ENCODE measurements around the gene THAP11.
"Not testable (repeated sequence)": the region's sequence is repeated elsewhere in the genome, so short reads cannot be mapped to it uniquely, and the experiment has no call there.

Gene THAP11

DNA sequence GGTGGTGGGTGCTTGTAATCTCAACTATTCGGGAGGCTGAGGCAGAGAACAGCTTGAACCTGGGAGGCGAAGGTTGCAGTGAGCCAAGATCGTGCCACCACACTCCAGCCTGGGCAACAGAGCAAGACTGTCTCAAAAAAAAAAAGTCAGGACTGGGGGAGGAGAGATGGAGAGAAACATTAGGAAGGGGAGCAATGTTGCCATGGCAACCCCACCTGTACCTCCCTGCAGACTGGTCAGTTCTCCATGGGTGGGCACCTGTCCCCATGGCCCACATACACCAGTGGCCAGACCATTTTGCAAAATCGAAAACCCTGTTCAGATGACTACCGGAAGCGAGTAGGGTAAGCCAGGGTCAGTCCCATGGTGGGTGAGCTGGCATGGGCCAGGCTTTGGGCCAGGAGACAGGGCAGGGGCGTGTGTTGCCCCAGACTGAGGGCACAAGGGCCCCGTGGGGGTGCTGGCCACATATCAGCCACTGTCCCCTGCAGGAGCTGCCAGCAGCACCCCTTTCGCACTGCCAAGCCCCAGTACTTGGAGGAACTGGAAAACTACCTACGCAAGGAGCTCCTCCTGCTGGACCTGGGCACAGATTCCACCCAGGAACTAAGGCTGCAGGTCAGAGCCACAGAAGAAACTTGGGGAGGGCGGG lies 21.4 kb upstream of the THAP11 start:
- DNase-seq (no peak), ATAC-seq (replicated peaks) (no peak)
- no peak overlapping the region for H3K27ac Mint-ChIP-seq
- no peaks in the 10 kb centered on the region for H3K36me3 Mint-ChIP-seq (ENCODE audit: insufficient read depth)
- H3K9me3 Mint-ChIP-seq: no peaks in the 10 kb centered on the region
- H3K4me1 Mint-ChIP-seq (ENCODE audit: low read depth in 2 of 2): peaks cover 0 to 3% of the 10 kb centered on the region in 2 donors
- no peak overlapping the region for H3K4me3 Mint-ChIP-seq
- H3K27me3 Mint-ChIP-seq: no peaks in the 10 kb centered on the region

DNA sequence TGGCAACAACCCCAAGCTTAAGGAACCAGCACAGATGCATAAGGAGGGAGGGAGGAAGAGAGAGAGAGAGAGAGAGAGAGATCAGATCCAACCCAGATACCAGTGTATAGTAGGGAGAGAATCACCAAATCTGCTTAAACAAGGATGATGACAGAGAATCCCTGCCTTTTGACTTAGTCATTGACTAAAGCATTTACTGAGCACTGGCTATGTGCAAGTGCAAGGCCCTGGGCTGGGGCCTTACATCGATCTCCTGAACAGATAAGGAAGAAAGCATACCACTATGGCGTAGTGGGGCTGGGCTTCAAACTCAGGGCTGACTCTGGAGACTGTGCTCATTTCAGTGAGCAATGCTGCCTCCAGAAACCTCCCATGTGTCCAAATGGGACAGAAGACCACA lies 19.6 kb upstream of the THAP11 start:
- no peaks in the 10 kb centered on the region for H3K27me3 Mint-ChIP-seq
- H3K4me1 Mint-ChIP-seq (ENCODE audit: low read depth in 2 of 2): no peaks in the 10 kb centered on the region
- H3K4me3 Mint-ChIP-seq: no peak overlapping the region
- DNase-seq (no peak), ATAC-seq (replicated peaks) (no peak)
- no peaks in the 10 kb centered on the region for H3K36me3 Mint-ChIP-seq (ENCODE audit: insufficient read depth)
- no peak overlapping the region for H3K27ac Mint-ChIP-seq
- no peaks in the 10 kb centered on the region for H3K9me3 Mint-ChIP-seq

DNA sequence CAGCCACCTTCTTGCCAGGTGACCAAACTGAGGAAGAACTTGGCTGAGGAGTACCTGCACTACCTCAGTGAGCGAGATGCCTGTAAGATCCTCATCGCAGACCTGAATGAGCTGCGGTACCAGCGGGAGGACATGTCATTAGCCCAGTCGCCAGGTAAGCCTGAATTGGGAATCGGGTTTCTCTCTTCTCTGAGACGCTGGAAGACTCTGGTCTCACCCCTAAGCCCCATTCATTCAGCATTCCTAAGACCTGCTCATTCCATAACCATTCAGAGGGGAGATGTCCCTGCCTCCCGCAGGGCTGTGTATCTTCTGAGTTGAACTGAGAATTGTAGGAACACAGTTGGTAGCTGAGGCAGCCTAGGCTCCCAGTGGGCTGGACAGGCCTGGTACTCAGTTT lies 17.0 kb upstream of the THAP11 start:
- ATAC-seq (replicated peaks): no peak
- Mint-ChIP-seq H3K27ac (peak overlapping the region in 1 of 2 donors; percentile 52), H3K27me3 (no peaks in the 10 kb centered on the region), H3K9me3 (no peaks in the 10 kb centered on the region), H3K4me1 (ENCODE audit: low read depth in 2 of 2) (peaks cover 0 to 2% of the 10 kb centered on the region in 2 donors), H3K4me3 (no peak overlapping the region), H3K36me3 (ENCODE audit: insufficient read depth) (peaks cover 4% of the 10 kb centered on the region)
- DNase-seq: no peak

- H3K4me3 Mint-ChIP-seq: no peak overlapping the region
- H3K27ac Mint-ChIP-seq: no peak overlapping the region
- no peaks in the 10 kb centered on the region for H3K27me3 Mint-ChIP-seq
- H3K9me3 Mint-ChIP-seq: no peaks in the 10 kb centered on the region
- peaks cover 4% of the 10 kb centered on the region for H3K36me3 Mint-ChIP-seq (ENCODE audit: insufficient read depth)
- DNase-seq (no peak), ATAC-seq (replicated peaks) (no peak)
- H3K4me1 Mint-ChIP-seq (ENCODE audit: low read depth in 2 of 2): peaks cover 0 to 2% of the 10 kb centered on the region in 2 donors
These were observed 16.2 kb upstream of the THAP11 start for GRCh38 chr16:67825906-67826305.

DNA sequence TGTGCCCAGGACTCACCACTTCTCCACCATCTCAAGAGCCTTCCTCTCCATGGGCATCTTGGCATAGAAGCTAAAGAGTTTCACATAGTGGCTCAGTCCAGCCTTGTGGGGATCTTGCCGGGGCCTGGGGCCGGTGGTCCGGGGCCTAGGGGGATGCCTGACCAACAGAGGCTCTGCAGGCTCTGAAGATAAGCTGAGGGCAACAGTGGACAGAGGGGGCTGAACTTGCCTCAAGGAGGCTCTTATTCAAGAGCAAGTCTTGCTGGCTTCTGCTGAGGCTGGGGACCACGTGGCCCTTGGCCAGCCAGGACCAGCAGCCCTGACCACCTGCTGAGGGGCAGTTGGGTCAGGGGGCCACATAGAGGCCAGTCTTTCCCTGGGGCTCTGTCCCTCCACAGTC lies 13.5 kb upstream of the THAP11 start:
- peak overlapping the region; percentile 15 to 49 for H3K27ac Mint-ChIP-seq
- H3K4me3 Mint-ChIP-seq: no peak overlapping the region
- DNase-seq: no peak

GRCh38 chr16:67833030-67833414 lies 9.1 kb upstream of the THAP11 start:
- Mint-ChIP-seq H3K27ac (peak overlapping the region; percentile 91), H3K27me3 (no peaks in the 10 kb centered on the region), H3K36me3 (ENCODE audit: insufficient read depth) (peaks cover 15% of the 10 kb centered on the region), H3K4me3 (peak overlapping the region; percentile 91 to 93), H3K4me1 (ENCODE audit: low read depth in 2 of 2) (peaks cover 9 to 17% of the 10 kb centered on the region in 2 donors), H3K9me3 (no peaks in the 10 kb centered on the region)
- ATAC-seq (replicated peaks) (no peak), DNase-seq (no peak)

More for the DNA sequence above, 13.5 kb upstream of the THAP11 start:
- no peak for ATAC-seq (replicated peaks)
- Mint-ChIP-seq H3K27me3 (no peaks in the 10 kb centered on the region), H3K4me1 (ENCODE audit: low read depth in 2 of 2) (peaks cover 9 to 13% of the 10 kb centered on the region in 2 donors), H3K9me3 (no peaks in the 10 kb centered on the region), H3K36me3 (ENCODE audit: insufficient read depth) (peaks cover 8% of the 10 kb centered on the region)

DNA sequence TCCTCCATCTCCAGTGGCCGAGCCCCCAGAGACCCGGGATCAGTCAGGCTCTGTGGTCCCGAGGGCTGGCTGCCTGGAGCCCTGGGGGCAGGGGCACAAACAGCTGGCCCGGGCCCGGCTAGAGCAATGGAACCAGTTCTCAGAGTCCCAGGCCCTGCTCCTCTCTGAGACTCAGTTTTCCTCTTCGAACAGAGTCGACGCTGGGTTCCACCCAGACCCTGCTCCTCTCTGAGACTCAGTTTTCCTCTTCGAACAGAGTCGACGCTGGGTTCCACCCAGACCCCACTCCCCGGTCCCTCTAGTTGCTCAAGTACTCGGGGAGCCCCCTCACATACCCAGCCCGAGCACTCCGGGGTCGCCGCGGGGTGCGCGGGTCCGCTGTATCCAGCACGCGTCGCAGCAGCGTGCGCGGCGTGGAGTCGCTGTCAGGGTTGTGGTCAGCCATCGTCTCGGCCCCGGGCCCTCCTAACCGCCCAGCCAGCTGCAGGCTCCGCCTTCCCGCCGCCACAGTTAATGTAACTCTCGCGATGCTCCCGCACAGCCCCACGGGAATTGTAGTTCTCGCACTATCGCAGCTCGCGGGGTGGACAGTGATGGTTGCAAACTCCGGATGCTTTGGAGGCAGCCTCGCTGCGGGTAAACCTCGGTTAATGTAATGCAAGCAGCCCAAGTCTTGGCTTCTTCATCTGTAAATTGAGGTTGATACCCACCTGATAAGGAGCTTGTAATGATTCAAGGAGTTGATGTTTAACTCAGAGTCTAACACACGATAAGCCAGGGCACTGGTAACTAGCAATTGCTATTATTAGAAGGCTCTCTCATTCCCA lies 8.5 kb upstream of the THAP11 start:
- peak; percentile 99 for ATAC-seq (replicated peaks)
- Mint-ChIP-seq H3K9me3 (no peaks in the 10 kb centered on the region), H3K4me1 (ENCODE audit: low read depth in 2 of 2) (peaks cover 9 to 17% of the 10 kb centered on the region in 2 donors), H3K4me3 (peak overlapping the region; percentile 91 to 93), H3K27ac (peak overlapping the region; percentile 91), H3K36me3 (ENCODE audit: insufficient read depth) (peaks cover 15% of the 10 kb centered on the region), H3K27me3 (no peaks in the 10 kb centered on the region)
- DNase-seq: peak; percentile 94 to 96 (median 95)

GRCh38 chr16:67834242-67834614 lies 7.9 kb upstream of the THAP11 start:
- Mint-ChIP-seq H3K27ac (peak overlapping the region in 1 of 2 donors; percentile 91), H3K4me1 (ENCODE audit: low read depth in 2 of 2) (peaks cover 9 to 17% of the 10 kb centered on the region in 2 donors), H3K4me3 (peak overlapping the region; percentile 91 to 93), H3K27me3 (no peaks in the 10 kb centered on the region), H3K36me3 (ENCODE audit: insufficient read depth) (peaks cover 15% of the 10 kb centered on the region), H3K9me3 (no peaks in the 10 kb centered on the region)
- ATAC-seq (replicated peaks) (no peak), DNase-seq (no peak)

- H3K27me3 Mint-ChIP-seq; H3K4me3 Mint-ChIP-seq; DNase-seq; H3K9me3 Mint-ChIP-seq; ATAC-seq (replicated peaks); H3K27ac Mint-ChIP-seq: not testable (repeated sequence)
- Mint-ChIP-seq H3K4me1 (ENCODE audit: low read depth in 2 of 2) (peaks cover 16 to 19% of the 10 kb centered on the region in 2 donors), H3K36me3 (ENCODE audit: insufficient read depth) (peaks cover 16% of the 10 kb centered on the region)
These were observed 4.9 kb upstream of the THAP11 start for GRCh38 chr16:67837190-67837589.

- H3K4me1 Mint-ChIP-seq (ENCODE audit: low read depth in 2 of 2): peaks cover 13 to 19% of the 10 kb centered on the region in 2 donors
- peaks cover 20% of the 10 kb centered on the region for H3K36me3 Mint-ChIP-seq (ENCODE audit: insufficient read depth)
- DNase-seq: no peak
- H3K27ac Mint-ChIP-seq: no peak overlapping the region
- no peak for ATAC-seq (replicated peaks)
- H3K27me3 Mint-ChIP-seq: no peaks in the 10 kb centered on the region
- no peak overlapping the region for H3K4me3 Mint-ChIP-seq
- no peaks in the 10 kb centered on the region for H3K9me3 Mint-ChIP-seq
These were observed 4.3 kb upstream of the THAP11 start for GRCh38 chr16:67837811-67838210.

GRCh38 chr16:67841198-67841815 lies 813 bp upstream of the THAP11 start:
- H3K36me3 Mint-ChIP-seq (ENCODE audit: insufficient read depth): peaks cover 27% of the 10 kb centered on the region
- DNase-seq (no peak), ATAC-seq (replicated peaks) (no peak)
- no peaks in the 10 kb centered on the region for H3K27me3 Mint-ChIP-seq
- peak overlapping the region; percentile 92 to 96 for H3K4me3 Mint-ChIP-seq
- peaks cover 34 to 36% of the 10 kb centered on the region in 2 donors for H3K4me1 Mint-ChIP-seq (ENCODE audit: low read depth in 2 of 2)
- H3K9me3 Mint-ChIP-seq: no peaks in the 10 kb centered on the region
- peak overlapping the region; percentile 93 to 95 for H3K27ac Mint-ChIP-seq

DNA sequence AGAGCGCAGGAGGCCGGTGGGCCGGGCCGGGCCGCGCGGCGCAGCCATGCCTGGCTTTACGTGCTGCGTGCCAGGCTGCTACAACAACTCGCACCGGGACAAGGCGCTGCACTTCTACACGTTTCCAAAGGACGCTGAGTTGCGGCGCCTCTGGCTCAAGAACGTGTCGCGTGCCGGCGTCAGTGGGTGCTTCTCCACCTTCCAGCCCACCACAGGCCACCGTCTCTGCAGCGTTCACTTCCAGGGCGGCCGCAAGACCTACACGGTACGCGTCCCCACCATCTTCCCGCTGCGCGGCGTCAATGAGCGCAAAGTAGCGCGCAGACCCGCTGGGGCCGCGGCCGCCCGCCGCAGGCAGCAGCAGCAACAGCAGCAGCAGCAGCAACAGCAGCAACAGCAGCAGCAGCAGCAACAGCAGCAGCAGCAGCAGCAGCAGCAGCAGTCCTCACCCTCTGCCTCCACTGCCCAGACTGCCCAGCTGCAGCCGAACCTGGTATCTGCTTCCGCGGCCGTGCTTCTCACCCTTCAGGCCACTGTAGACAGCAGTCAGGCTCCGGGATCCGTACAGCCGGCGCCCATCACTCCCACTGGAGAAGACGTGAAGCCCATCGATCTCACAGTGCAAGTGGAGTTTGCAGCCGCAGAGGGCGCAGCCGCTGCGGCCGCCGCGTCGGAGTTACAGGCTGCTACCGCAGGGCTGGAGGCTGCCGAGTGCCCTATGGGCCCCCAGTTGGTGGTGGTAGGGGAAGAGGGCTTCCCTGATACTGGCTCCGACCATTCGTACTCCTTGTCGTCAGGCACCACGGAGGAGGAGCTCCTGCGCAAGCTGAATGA lies 606 bp downstream of the THAP11 start:
- Mint-ChIP-seq H3K9me3 (no peaks in the 10 kb centered on the region), H3K4me1 (ENCODE audit: low read depth in 2 of 2) (peaks cover 37 to 39% of the 10 kb centered on the region in 2 donors), H3K27ac (peak overlapping the region; percentile 93 to 95), H3K27me3 (no peaks in the 10 kb centered on the region), H3K4me3 (peak overlapping the region; percentile 92 to 96), H3K36me3 (ENCODE audit: insufficient read depth) (peaks cover 27% of the 10 kb centered on the region)
- ATAC-seq (replicated peaks) (peak; percentile 31), DNase-seq (peak; percentile 59 to 64 (median 63))

DNA sequence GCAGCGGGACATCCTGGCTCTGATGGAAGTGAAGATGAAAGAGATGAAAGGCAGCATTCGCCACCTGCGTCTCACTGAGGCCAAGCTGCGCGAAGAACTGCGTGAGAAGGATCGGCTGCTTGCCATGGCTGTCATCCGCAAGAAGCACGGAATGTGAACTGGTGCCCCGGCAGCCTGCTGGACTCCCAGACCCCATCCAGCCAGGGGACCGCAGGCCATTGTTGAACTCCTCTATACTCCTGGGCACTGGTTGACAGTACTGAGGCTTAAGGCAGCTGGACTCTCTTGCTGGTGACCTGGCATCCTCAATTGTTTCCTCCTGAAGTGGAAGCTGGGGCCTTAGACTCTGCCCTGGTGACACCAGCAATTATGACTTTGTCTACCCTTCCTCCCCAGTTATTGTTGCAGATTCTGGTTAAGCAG lies 1.2 kb downstream of the THAP11 start:
- H3K27me3 Mint-ChIP-seq: no peaks in the 10 kb centered on the region
- H3K36me3 Mint-ChIP-seq (ENCODE audit: insufficient read depth): peaks cover 27% of the 10 kb centered on the region
- no peaks in the 10 kb centered on the region for H3K9me3 Mint-ChIP-seq
- H3K27ac Mint-ChIP-seq: peak overlapping the region; percentile 93 to 95
- ATAC-seq (replicated peaks) (no peak), DNase-seq (no peak)
- H3K4me3 Mint-ChIP-seq: peak overlapping the region; percentile 92 to 96
- peaks cover 38 to 39% of the 10 kb centered on the region in 2 donors for H3K4me1 Mint-ChIP-seq (ENCODE audit: low read depth in 2 of 2)
